ENCODE results near the gene POLR2J2. TPM values are rescaled to one million over a fixed set of nuclear protein-coding genes. Genes with fewer than 3 reads are reported as not detected.

POLR2J2 gene
- polyA plus RNA-seq, 4 donors, result 0.59 to 5.3 (median 2.9) TPM

Other genes with a start within 250 kb of the POLR2J2 start
- 10 to 100 TPM; 16.7 to 28.7 (median 22.5) TPM for gene ORAI2, start 238.1 kb downstream of the POLR2J2 start, polyA plus RNA-seq (ENCODE audit: insufficient read length in 4 of 4)
- 10 to 100 TPM; 10.3 to 16.7 (median 14.6) TPM for gene ALKBH4, start 206.8 kb downstream of the POLR2J2 start, polyA plus RNA-seq (ENCODE audit: insufficient read length in 4 of 4)
- 10 to 100 TPM; 15.9 to 26.0 (median 23.3) TPM for gene LRWD1, start 206.7 kb downstream of the POLR2J2 start, polyA plus RNA-seq (ENCODE audit: insufficient read length in 4 of 4)
- 10 to 100 TPM; 25.8 to 52.0 (median 34.5) TPM for gene POLR2J, start 192.7 kb downstream of the POLR2J2 start, polyA plus RNA-seq (ENCODE audit: insufficient read length in 4 of 4)
- gene RASA4B, start 153.9 kb downstream of the POLR2J2 start, polyA plus RNA-seq (ENCODE audit: insufficient read length in 4 of 4), result 10 to 100 TPM in 3 of 4 donors, 1 to 10 TPM in 1; 6.8 to 19.5 (median 14.9) TPM
- gene UPK3BL2, start 128.0 kb downstream of the POLR2J2 start, polyA plus RNA-seq (ENCODE audit: insufficient read length in 4 of 4), result 10 to 100 TPM in 2 of 4 donors, 1 to 10 TPM in 2; 2.5 to 26.8 (median 13.9) TPM
- 10 to 100 TPM in 1 of 4 donors, 1 to 10 TPM in 2, under 1 TPM in 1; 0.93 to 10.5 (median 5.3) TPM for gene SPDYE2, start 120.4 kb downstream of the POLR2J2 start, polyA plus RNA-seq (ENCODE audit: insufficient read length in 4 of 4)
- gene POLR2J3, start 99.1 kb downstream of the POLR2J2 start, polyA plus RNA-seq (ENCODE audit: insufficient read length in 4 of 4), result 10 to 100 TPM; 54.8 to 94.5 (median 74.6) TPM
- 10 to 100 TPM; 21.3 to 69.9 (median 49.1) TPM for gene RASA4, start 54.9 kb downstream of the POLR2J2 start, polyA plus RNA-seq (ENCODE audit: insufficient read length in 4 of 4)
- 10 to 100 TPM in 3 of 4 donors, 1 to 10 TPM in 1; 8.6 to 34.8 (median 16.1) TPM for gene UPK3BL1, start 28.9 kb downstream of the POLR2J2 start, polyA plus RNA-seq (ENCODE audit: insufficient read length in 4 of 4)
- gene SPDYE2B, start 21.3 kb downstream of the POLR2J2 start, polyA plus RNA-seq (ENCODE audit: insufficient read length in 4 of 4), result 1 to 10 TPM in 2 of 4 donors, under 1 TPM in 2; 0.60 to 3.6 (median 2.0) TPM
- gene FAM185A, start 77.3 kb upstream of the POLR2J2 start, polyA plus RNA-seq (ENCODE audit: insufficient read length in 4 of 4), result 10 to 100 TPM in 3 of 4 donors, 1 to 10 TPM in 1; 9.3 to 13.2 (median 11.7) TPM
- 100 to 1,000 TPM in 2 of 4 donors, 10 to 100 TPM in 2; 60.8 to 104 (median 83.3) TPM for gene LRRC17, start 241.3 kb upstream of the POLR2J2 start, polyA plus RNA-seq (ENCODE audit: insufficient read length in 4 of 4)

All from left renal cortex interstitium (tissue), 4 donors.